Measurements from ENCODE around the gene SMPDL3A. TPM values are rescaled to one million over a fixed set of nuclear protein-coding genes. Genes with fewer than 3 reads are reported as not detected.

SMPDL3A gene
- polyA plus RNA-seq, 2 of the 4 experiments (the other 2 are of a cell fraction), result 2.0 to 3.3 TPM

GRCh38 chr6:122772724-122773415, 16.2 kb upstream of the SMPDL3A start (continued):
- TF ChIP-seq HMGXB4 (CRISPR knock-in tag; IDR thresholded peaks at IDR 0.05; ENCODE audit: borderline replicate concordance), result no peak
- no peak for TF ChIP-seq CHD4 (IDR thresholded peaks at IDR 0.05; ENCODE audit: borderline replicate concordance)

- no peaks in the 10 kb centered on the region for H3K4me1 ChIP-seq
Observed at GRCh38 chr6:122775975-122776374, 13.1 kb upstream of the SMPDL3A start.

GRCh38 chr6:122778302-122778701, 10.8 kb upstream of the SMPDL3A start:
- no peaks in the 10 kb centered on the region for H3K4me1 ChIP-seq
- H3K4me2 ChIP-seq, result no peak overlapping the region
- no peak for FAIRE-seq
- CTCF ChIA-PET, result no interaction called here
- POLR2A ChIA-PET, result no interaction called here
- WGBS (ENCODE audit: missing lambda C conversion rate), result 75% methylated on average over 5 of the region's 5 CpGs
- ATAC-seq, result no peak
- DNase-seq (ENCODE audit: low read depth in 1 of 2, low spot score in 1 of 2), result no peak
- H3K27ac ChIP-seq, result no peak overlapping the region
- TF ChIP-seq CHD4 (IDR thresholded peaks at IDR 0.05; ENCODE audit: borderline replicate concordance), result no peak
- TF ChIP-seq MAFK (IDR thresholded peaks at IDR 0.05; ENCODE audit: partially characterized antibody), result no peak
- no peak for TF ChIP-seq HDAC2 (IDR thresholded peaks at IDR 0.05)
- TF ChIP-seq ZSCAN20 (CRISPR knock-in tag; IDR thresholded peaks at IDR 0.05), result no peak
- no peak for TF ChIP-seq POLR2AphosphoS2 (conservative IDR thresholded peaks at IDR 0.05; ENCODE audit: low read length)
- no peak for TF ChIP-seq HES2 (IDR thresholded peaks at IDR 0.05)
- TF ChIP-seq EHF (CRISPR knock-in tag; IDR thresholded peaks at IDR 0.05), result no peak
- TF ChIP-seq KDM5A (IDR thresholded peaks at IDR 0.05), result no peak
- no peak for TF ChIP-seq POLR2A (IDR thresholded peaks at IDR 0.05; ENCODE audit: low read length)
- no peak for TF ChIP-seq RCOR1 (IDR thresholded peaks at IDR 0.05; ENCODE audit: low read depth, low read length)
- no peak for TF ChIP-seq CBX8 (IDR thresholded peaks at IDR 0.05)
- TF ChIP-seq KDM1A (IDR thresholded peaks at IDR 0.05; ENCODE audit: low read depth), result no peak
- no peak for TF ChIP-seq HMGXB4 (CRISPR knock-in tag; IDR thresholded peaks at IDR 0.05; ENCODE audit: borderline replicate concordance)
- no peak for TF ChIP-seq NR3C1 (IDR thresholded peaks at IDR 0.05)
- no peak for TF ChIP-seq FOSL2 (IDR thresholded peaks at IDR 0.05)
- no peak for TF ChIP-seq FOSL2 (CRISPR knock-in tag; IDR thresholded peaks at IDR 0.05)
- no peak for TF ChIP-seq RARB (CRISPR knock-in tag; IDR thresholded peaks at IDR 0.05)
- no peak for TF ChIP-seq ZNF302 (CRISPR knock-in tag; IDR thresholded peaks at IDR 0.05)
- no peak for TF ChIP-seq CBX2 (IDR thresholded peaks at IDR 0.05; ENCODE audit: borderline replicate concordance, low read depth)
- no peak for TF ChIP-seq SREBF2 (IDR thresholded peaks at IDR 0.05)
- H3K9me3 ChIP-seq, result no peaks in the 10 kb centered on the region
- H3K4me3 ChIP-seq, result no peak overlapping the region

More at GRCh38 chr6:122775975-122776374, 13.1 kb upstream of the SMPDL3A start:
- Histone ChIP-seq H3K9me3 (no peaks in the 10 kb centered on the region), H3K4me3 (no peak overlapping the region), H3K4me2 (no peak overlapping the region), H3K27ac (no peak overlapping the region)
- CTCF ChIA-PET, result no interaction called here
- no peak for DNase-seq (ENCODE audit: low read depth in 1 of 2, low spot score in 1 of 2)
- POLR2A ChIA-PET, result no interaction called here
- no peak for ATAC-seq
- TF ChIP-seq SMC3 (IDR thresholded peaks at IDR 0.05) (no peak), PHF8 (IDR thresholded peaks at IDR 0.05; ENCODE audit: borderline replicate concordance, low read depth) (no peak), FOSB (CRISPR knock-in tag; IDR thresholded peaks at IDR 0.05) (no peak), ZFP36 (IDR thresholded peaks at IDR 0.05; ENCODE audit: borderline replicate concordance, partially characterized antibody) (no peak), TP53 (CRISPR knock-in tag; IDR thresholded peaks at IDR 0.05) (no peak), FOXS1 (CRISPR knock-in tag; IDR thresholded peaks at IDR 0.05) (no peak), HOXB5 (CRISPR knock-in tag; IDR thresholded peaks at IDR 0.05) (no peak), MAX (IDR thresholded peaks at IDR 0.05) (no peak), CHD4 (IDR thresholded peaks at IDR 0.05; ENCODE audit: borderline replicate concordance) (no peak), USF2 (IDR thresholded peaks at IDR 0.05) (no peak), RARB (CRISPR knock-in tag; IDR thresholded peaks at IDR 0.05) (no peak), GATA3 (IDR thresholded peaks at IDR 0.05; ENCODE audit: borderline replicate concordance) (no peak), CEBPB (IDR thresholded peaks at IDR 0.05) (no peak), CTCF (IDR thresholded peaks at IDR 0.05) (no peak)
- FAIRE-seq, result no peak
